ENCODE results near the gene CABLES2.

GRCh38 chr20:62439218-62439617 lies 32.1 kb upstream of the CABLES2 start:
- TF ChIP-seq CTCF (IDR thresholded peaks at IDR 0.05; ENCODE audit: low read depth, low read length, poor library complexity, severe bottlenecking), result no peak
- no peak for TF ChIP-seq EZH2phosphoT487 (IDR thresholded peaks at IDR 0.05; ENCODE audit: borderline replicate concordance, low read length)
